Panc1 (cell line): ENCODE data around the gene CDH26. TPM values are rescaled to one million over a fixed set of nuclear protein-coding genes. Genes with fewer than 3 reads are reported as not detected.

Experiments used
- ATAC-seq: fragments of 200-7000 bp; cut with Tn5 transposase; 2 replicates; pipeline ENCODE4 v1.9.1; 2020; ENCODE audit warnings: mild to moderate bottlenecking, moderate library complexity
- BruUV-seq: library from RNA; stranded (reverse); fragments of 400-500 nt; replicated peaks from 2 replicates; lab custom pipeline; 2021; lab: Mats Ljungman, UMichigan
- CTCF ChIA-PET: fragments of 300-600 bp; sonication (Branson Sonifier 250); formaldehyde crosslinking; loops from one replicate; lab custom pipeline; 2022; ENCODE audit warnings: antibody characterized with exemption; lab: Charles Lee
- POLR2A ChIA-PET: fragments of 300-600 bp; sonication (Branson Sonifier 250); formaldehyde crosslinking; loops from one replicate; lab custom pipeline; 2022; ENCODE audit warnings: antibody characterized with exemption; lab: Charles Lee
- DNase-seq: peaks from one replicate; pipeline ENCODE4 v3.0.0-alpha.2; 2010; ENCODE audit warnings: low read depth, low spot score
- H3K27ac ChIP-seq: 2 replicates; pipeline ENCODE4 v1.5.1; 2011; ENCODE audit warnings: mild to moderate bottlenecking, low read length, inconsistent platforms
- H3K27me3 ChIP-seq: fragments of 200-500 bp; sonication (Bioruptor generic); 2 replicates; pipeline ENCODE4 v1.6.0; 2014; ENCODE audit warnings: low read length, inconsistent platforms; ENCODE audit not compliant: control insufficient read depth, insufficient read depth
- H3K36me3 ChIP-seq: fragments of 200-500 bp; sonication (Bioruptor generic); 2 replicates; pipeline ENCODE4 v1.5.1; 2014; ENCODE audit warnings: inconsistent platforms, mild to moderate bottlenecking, low read length, moderate library complexity; ENCODE audit not compliant: control insufficient read depth, insufficient read depth
- H3K4me1 ChIP-seq: 2 replicates; pipeline ENCODE4 v1.5.1; 2011; ENCODE audit warnings: inconsistent platforms, mild to moderate bottlenecking, low read length, moderate library complexity; ENCODE audit not compliant: control insufficient read depth, insufficient read depth
- H3K4me3 ChIP-seq, 2 experiments: 2 replicates each; pipeline ENCODE4 v1.5.1; 2011 to 2012; ENCODE audit warnings: low read depth in 2 of 2, low read length in 2 of 2, mild to moderate bottlenecking in 2 of 2, inconsistent platforms in 1 of 2, moderate library complexity in 1 of 2
- H3K9me3 ChIP-seq: fragments of 200-500 bp; sonication (Bioruptor generic); 2 replicates; pipeline ENCODE4 v1.5.1; 2014; ENCODE audit warnings: low read depth, mild to moderate bottlenecking, inconsistent platforms, low read length, moderate library complexity; ENCODE audit not compliant: control insufficient read depth, insufficient read depth
- CTCF ChIP-seq: fragments of 450-650 bp; IDR thresholded peaks from 2 replicates; pipeline ENCODE4 v1.5.1; 2017; ENCODE audit warnings: mild to moderate bottlenecking
- POLR2AphosphoS5 ChIP-seq: IDR thresholded peaks from 2 replicates; pipeline ENCODE4 v1.6.1; 2012; ENCODE audit warnings: mild to moderate bottlenecking, low read depth, low read length, moderate library complexity
- REST ChIP-seq, 2 experiments: IDR thresholded peaks; 2 replicates each; pipeline ENCODE4 v1.6.1; 2011 to 2012; ENCODE audit warnings: low read depth in 2 of 2, control low read depth in 1 of 2, low read length in 1 of 2, mild to moderate bottlenecking in 1 of 2, moderate library complexity in 1 of 2; ENCODE audit not compliant: insufficient read depth in 1 of 2
- SIN3A ChIP-seq: IDR thresholded peaks from 2 replicates; pipeline ENCODE4 v1.6.1; 2012; ENCODE audit warnings: low read depth, mild to moderate bottlenecking, low read length, moderate library complexity, borderline replicate concordance; ENCODE audit not compliant: insufficient read depth
- TCF7L2 ChIP-seq: IDR thresholded peaks from 2 replicates; pipeline ENCODE4 v1.6.1; 2011; ENCODE audit warnings: mild to moderate bottlenecking, low read depth, low read length, inconsistent platforms
- in situ Hi-C: cut with HindIII; loops from 2 replicates; pipeline ENCODE4 v1.10.0; 2016; ENCODE audit warnings: low sequenced_read_pairs, low pct_unique_long_range_greater_than_20kb
- intact Hi-C: fragments of 100-400 bp; cut with micrococcal nuclease; formaldehyde crosslinking; loops from one replicate; pipeline ENCODE4 v1.10.0; 2022; ENCODE audit not compliant: unreplicated experiment
- total RNA-seq: library from RNA; stranded (reverse); gene quantifications from one replicate; pipeline ENCODE4 v1.2.1, GENCODE V29; 2021; ENCODE audit not compliant: unreplicated experiment

Gene CDH26
- total RNA-seq, 1 experiment from 2014 or later: 0.46 TPM

- Histone ChIP-seq H3K4me3 (peak overlapping the region; percentile 72 to 87), H3K4me1 (peaks cover 48% of the 10 kb centered on the region), H3K36me3 (peaks cover 22% of the 10 kb centered on the region), H3K27ac (peak overlapping the region; percentile 90; the same call in 1 of the 2 replicates), H3K27me3 (no peaks in the 10 kb centered on the region), H3K9me3 (no peaks in the 10 kb centered on the region)
- ChIA-PET CTCF (no interaction called here), POLR2A (no interaction called here)
- 0 out of 2 replicates have a peak, but pooled peaks have one; percentile 0 for TF ChIP-seq CTCF
- no peak; the same call in 1 of the 2 replicates for TF ChIP-seq POLR2AphosphoS5
- BruUV-seq: no TSS peak
- peak; percentile 24 for ATAC-seq
- intact Hi-C loops (no loop called here), in situ Hi-C loops (no loop called here)
- no peak for DNase-seq
Measured at GRCh38 chr20:59939052-59939878, 19.0 kb upstream of the CDH26 start.

- intact Hi-C loops (no loop called here), in situ Hi-C loops (no loop called here)
- Histone ChIP-seq H3K36me3 (peaks cover 26% of the 10 kb centered on the region), H3K4me1 (peaks cover 46% of the 10 kb centered on the region), H3K4me3 (peak overlapping the region; percentile 72 to 87), H3K27ac (peak overlapping the region; percentile 90), H3K9me3 (no peaks in the 10 kb centered on the region), H3K27me3 (no peaks in the 10 kb centered on the region)
- BruUV-seq: no TSS peak
- no peak for TF ChIP-seq CTCF
- TF ChIP-seq SIN3A: peak; percentile 17; the same call in 1 of the 2 replicates
- no peak for DNase-seq
- CTCF ChIA-PET: no interaction called here
- ATAC-seq: peak; percentile 69
- POLR2A ChIA-PET: no interaction called here
Measured at GRCh38 chr20:59939879-59940128, 18.4 kb upstream of the CDH26 start.

DNA sequence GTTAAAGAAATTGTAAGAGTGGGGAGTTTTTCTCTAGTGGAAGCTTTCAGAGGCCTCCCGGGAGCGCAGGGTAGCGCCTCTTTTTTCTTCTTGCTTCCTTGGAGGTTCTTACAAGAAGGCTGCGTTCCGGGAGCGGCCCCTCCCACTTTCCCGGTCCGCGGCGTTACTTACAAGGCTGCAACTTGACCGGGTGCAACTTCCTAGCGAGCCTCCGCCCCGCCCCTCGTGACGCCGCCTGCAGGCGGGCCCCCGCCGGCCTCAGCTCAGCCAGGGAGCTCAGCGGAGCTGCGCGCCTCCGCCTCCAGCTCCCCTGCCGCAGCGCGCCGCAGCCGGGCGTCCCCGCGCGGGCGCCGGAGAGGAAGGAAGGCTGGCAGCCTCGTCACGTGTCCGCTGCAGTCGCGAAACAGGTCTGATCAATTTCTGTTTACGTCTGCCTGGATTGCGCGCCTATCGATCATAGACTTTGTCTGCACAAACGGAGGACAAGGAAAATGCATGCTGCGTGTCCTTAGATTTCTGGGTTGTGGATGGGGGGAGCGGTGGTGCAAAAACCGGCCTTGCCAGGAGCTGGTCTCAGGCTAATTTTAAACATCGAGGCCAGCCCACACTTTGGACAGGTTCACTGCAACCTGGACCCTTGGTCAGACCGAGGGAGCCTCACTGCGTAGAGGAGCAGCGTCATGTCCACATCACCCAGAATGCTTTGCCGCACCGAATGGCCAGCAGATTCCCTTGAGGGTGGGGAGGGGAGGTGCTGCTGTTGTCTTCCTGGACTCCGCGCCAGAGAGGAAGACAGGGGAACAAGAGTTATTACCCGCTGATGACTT, 17.9 kb upstream of the CDH26 start, which contains the start of the genes FAM217B and PPP1R3D:
Gene FAM217B (plus strand): TSS at position 261 of the 827 bp plus-strand sequence. CDS start 3,555 bp downstream, outside the sequence.
Gene PPP1R3D (minus strand): TSS at position 177 of the 827 bp plus-strand sequence. CDS start 374 bp downstream, outside the sequence.
- DNase-seq: peak; percentile 60
- no peak for TF ChIP-seq REST (IDR thresholded peaks at IDR 0.05; ENCODE audit: insufficient read depth in 1 of 2, low read depth in 2 of 2, low read length in 1 of 2)
- TF ChIP-seq POLR2AphosphoS5: peak; percentile 45
- no peak for TF ChIP-seq TCF7L2
- TF ChIP-seq SIN3A: peak; percentile 20; the same call in 1 of the 2 replicates
- TF ChIP-seq CTCF: no peak
- CTCF ChIA-PET: no interaction called here
- no TSS peak for BruUV-seq
- H3K4me3 ChIP-seq: peak within 1 kb of the TSS; percentile 72 to 87
- peak; percentile 97 for ATAC-seq
- H3K9me3 ChIP-seq: no peaks in the 10 kb centered on the region
- H3K36me3 ChIP-seq: peaks cover 26% of the 10 kb centered on the region
- intact Hi-C loops: no loop called here
- peak within 1 kb of the TSS; percentile 98 for H3K27ac ChIP-seq
- peaks cover 41% of the 10 kb centered on the region for H3K4me1 ChIP-seq
- POLR2A ChIA-PET: no interaction called here
- no peaks in the 10 kb centered on the region for H3K27me3 ChIP-seq
- in situ Hi-C loops: no loop called here
